Endothelial cell of umbilical vein (primary cell): Measurements from ENCODE around the gene POU3F1. TPM values are rescaled to one million over a fixed set of nuclear protein-coding genes. Genes with fewer than 3 reads are reported as not detected.

Source experiments
- BruUV-seq: library from RNA; stranded (reverse); fragments of 400-500 nt; replicated peaks from 2 replicates; lab custom pipeline; 2021; lab: Mats Ljungman, UMichigan
- CTCF ChIA-PET: fragments of 300-600, 350-600 bp; sonication (Branson Sonifier 250); formaldehyde crosslinking; loops from one replicate; lab custom pipeline; 2021; ENCODE audit warnings: antibody characterized with exemption, inconsistent platforms; lab: Charles Lee
- POLR2A ChIA-PET: fragments of 300-600, 350-600 bp; sonication (Branson Sonifier 250); formaldehyde crosslinking; loops from one replicate; lab custom pipeline; 2021; ENCODE audit warnings: antibody characterized with exemption, inconsistent platforms; lab: Charles Lee
- DNase-seq: peaks from one replicate; pipeline ENCODE4 v3.0.0-alpha.2; 2011; ENCODE audit warnings: low read depth, low spot score
- FAIRE-seq: peaks from 2 replicates; lab custom pipeline; 2011; peaks lifted over from hg19 to GRCh38; lab: Jason Lieb, UNC
- H2AFZ ChIP-seq: 2 replicates; pipeline ENCODE4 v1.6.0; 2012; ENCODE audit warnings: low read depth, low read length, control low read depth, inconsistent platforms
- H3K27ac ChIP-seq: 2 replicates; pipeline ENCODE4 v1.5.1; 2011; ENCODE audit warnings: low read depth, mild to moderate bottlenecking, control low read depth, low read length, moderate library complexity; ENCODE audit not compliant: insufficient read depth
- H3K27me3 ChIP-seq, 2 experiments: 2 replicates each; pipeline versions ENCODE4 v1.6.0 to v1.6.1; 2011; ENCODE audit warnings: low read length in 2 of 2, mixed read lengths in 1 of 2; ENCODE audit not compliant: control insufficient read depth in 2 of 2, insufficient read depth in 2 of 2
- H3K36me3 ChIP-seq, 2 experiments: 2 replicates in 1 of 2; 3 replicates in 1 of 2; pipeline ENCODE4 v1.5.1; 2011; ENCODE audit warnings: low read length in 2 of 2, mild to moderate bottlenecking in 1 of 2, moderate library complexity in 1 of 2; ENCODE audit not compliant: control insufficient read depth in 2 of 2, insufficient read depth in 2 of 2; ENCODE audit errors: extremely low read depth in 1 of 2
- H3K4me1 ChIP-seq: 3 replicates; pipeline ENCODE4 v1.5.1; 2011; ENCODE audit warnings: mild to moderate bottlenecking, low read length; ENCODE audit not compliant: control insufficient read depth, insufficient read depth; ENCODE audit errors: extremely low read depth
- H3K4me2 ChIP-seq: 2 replicates; pipeline ENCODE4 v1.6.1; 2011; ENCODE audit warnings: low read length, control low read depth, mixed read lengths; ENCODE audit not compliant: insufficient read depth
- H3K4me3 ChIP-seq, 3 experiments: fragments of 200-600 bp in 1 of 3; sonication (generic), shearing (Covaris generic) in 1 of 3; replicated peaks in 1 of 3; 2 replicates each; pipeline ENCODE4 v1.5.1; 2011 to 2016; ENCODE audit warnings: control low read depth in 3 of 3, low read length in 3 of 3, mild to moderate bottlenecking in 2 of 3, inconsistent platforms in 1 of 3, low read depth in 1 of 3, moderate library complexity in 1 of 3; ENCODE audit not compliant: insufficient read depth in 1 of 3
- H3K79me2 ChIP-seq: 2 replicates; pipeline ENCODE4 v1.6.0; 2012; ENCODE audit warnings: low read length, inconsistent platforms; ENCODE audit not compliant: control insufficient read depth, insufficient read depth
- H3K9ac ChIP-seq: replicated peaks from 2 replicates; pipeline ENCODE3; 2011; ENCODE audit warnings: low read length, control low read depth; ENCODE audit not compliant: insufficient read depth; ENCODE audit errors: extremely low read depth
- H3K9me1 ChIP-seq: replicated peaks from 3 replicates; pipeline ENCODE4 v1.6.0; 2011; ENCODE audit warnings: mild to moderate bottlenecking, low read length; ENCODE audit not compliant: control insufficient read depth, insufficient read depth; ENCODE audit errors: extremely low read depth
- H3K9me3 ChIP-seq: replicated peaks from 2 replicates; pipeline ENCODE4 v1.5.1; 2012; ENCODE audit warnings: low read length, inconsistent platforms; ENCODE audit not compliant: control insufficient read depth, insufficient read depth
- H4K20me1 ChIP-seq: replicated peaks from 2 replicates; pipeline ENCODE3; 2011; ENCODE audit warnings: mild to moderate bottlenecking, low read length; ENCODE audit not compliant: control insufficient read depth, insufficient read depth; ENCODE audit errors: extremely low read depth
- EZH2 ChIP-seq: IDR thresholded peaks from 2 replicates; pipeline ENCODE4 v1.6.1; 2012; ENCODE audit warnings: borderline replicate concordance, low read depth, mild to moderate bottlenecking, moderate library complexity, low read length, inconsistent platforms; ENCODE audit not compliant: severe bottlenecking
- FOS ChIP-seq: IDR thresholded peaks from 2 replicates; pipeline ENCODE4 v1.6.1; 2011; ENCODE audit warnings: mild to moderate bottlenecking, low read length, moderate library complexity, borderline replicate concordance; ENCODE audit not compliant: insufficient read depth
- GATA2 ChIP-seq: IDR thresholded peaks from 2 replicates; pipeline ENCODE4 v1.7.0; 2011; ENCODE audit warnings: low read depth, mild to moderate bottlenecking, moderate library complexity, mixed read lengths, low read length; ENCODE audit not compliant: insufficient read length, insufficient read depth
- JUN ChIP-seq: IDR thresholded peaks from 2 replicates; pipeline ENCODE4 v1.6.1; 2011; ENCODE audit warnings: borderline replicate concordance, low read depth; ENCODE audit not compliant: insufficient read length, insufficient read depth
- MYC ChIP-seq: IDR thresholded peaks from one replicate; pipeline ENCODE4 v1.6.1; 2011; ENCODE audit warnings: mild to moderate bottlenecking, low read depth, low read length
- POLR2A ChIP-seq: IDR thresholded peaks from 2 replicates; pipeline ENCODE4 v1.6.1; 2012; ENCODE audit warnings: low read depth, mild to moderate bottlenecking, control low read depth, low read length
- POLR2AphosphoS5 ChIP-seq: IDR thresholded peaks from 2 replicates; pipeline ENCODE4 v1.6.1; 2012; ENCODE audit warnings: low read depth, mild to moderate bottlenecking, control low read depth, low read length, moderate library complexity; ENCODE audit not compliant: insufficient read depth
- dilution Hi-C: fragments of 300-500 bp; cut with MboI; formaldehyde crosslinking; loops from one replicate; pipeline ENCODE4 v1.15.0; 2019; ENCODE audit warnings: low sequenced_read_pairs; ENCODE audit not compliant: extremely low pct_ligation_motif_present
- intact Hi-C: fragments of 100-400 bp; cut with micrococcal nuclease; formaldehyde crosslinking; loops from one replicate; pipeline ENCODE4 v1.10.0; 2022
- polyA plus RNA-seq, 4 experiments: library from polyadenylated mRNA; depleted of rRNA in 3 of 4; stranded (reverse) in 3 of 4; unstranded in 1 of 4; fragments of >200 nt; gene quantifications; 2 replicates each; pipeline versions ENCODE4 v1.2.1 to v1.2.3, GENCODE V29; 2011 to 2012; ENCODE audit warnings: missing spikeins in 1 of 4
- total RNA-seq: library from RNA; stranded (reverse); gene quantifications from 2 replicates; pipeline ENCODE4 v1.2.3, GENCODE V29; 2021
- TF ChIP-seq, protein P1 (sequence below), 2 donors: IDR thresholded peaks; 1 replicate in 1 of 2; 2 replicates in 1 of 2; pipeline ENCODE4 v1.5.1; 2011; ENCODE audit warnings: low read length in 2 of 2, mild to moderate bottlenecking in 2 of 2, moderate library complexity in 2 of 2, control low read depth in 1 of 2, inconsistent platforms in 1 of 2, low read depth in 1 of 2; ENCODE audit not compliant: insufficient read depth in 1 of 2; ENCODE audit errors: extremely low read depth in 1 of 2
- TF ChIP-seq, protein P2 (sequence below): IDR thresholded peaks from 2 replicates; pipeline ENCODE4 v1.6.1; 2011; ENCODE audit not compliant: insufficient read depth, insufficient read length

The POU3F1 gene
- total and polyA plus RNA-seq, 2 donors (not counting 3 experiments of a cell fraction or from before 2014, with no cell fraction given), result not detected

DNA sequence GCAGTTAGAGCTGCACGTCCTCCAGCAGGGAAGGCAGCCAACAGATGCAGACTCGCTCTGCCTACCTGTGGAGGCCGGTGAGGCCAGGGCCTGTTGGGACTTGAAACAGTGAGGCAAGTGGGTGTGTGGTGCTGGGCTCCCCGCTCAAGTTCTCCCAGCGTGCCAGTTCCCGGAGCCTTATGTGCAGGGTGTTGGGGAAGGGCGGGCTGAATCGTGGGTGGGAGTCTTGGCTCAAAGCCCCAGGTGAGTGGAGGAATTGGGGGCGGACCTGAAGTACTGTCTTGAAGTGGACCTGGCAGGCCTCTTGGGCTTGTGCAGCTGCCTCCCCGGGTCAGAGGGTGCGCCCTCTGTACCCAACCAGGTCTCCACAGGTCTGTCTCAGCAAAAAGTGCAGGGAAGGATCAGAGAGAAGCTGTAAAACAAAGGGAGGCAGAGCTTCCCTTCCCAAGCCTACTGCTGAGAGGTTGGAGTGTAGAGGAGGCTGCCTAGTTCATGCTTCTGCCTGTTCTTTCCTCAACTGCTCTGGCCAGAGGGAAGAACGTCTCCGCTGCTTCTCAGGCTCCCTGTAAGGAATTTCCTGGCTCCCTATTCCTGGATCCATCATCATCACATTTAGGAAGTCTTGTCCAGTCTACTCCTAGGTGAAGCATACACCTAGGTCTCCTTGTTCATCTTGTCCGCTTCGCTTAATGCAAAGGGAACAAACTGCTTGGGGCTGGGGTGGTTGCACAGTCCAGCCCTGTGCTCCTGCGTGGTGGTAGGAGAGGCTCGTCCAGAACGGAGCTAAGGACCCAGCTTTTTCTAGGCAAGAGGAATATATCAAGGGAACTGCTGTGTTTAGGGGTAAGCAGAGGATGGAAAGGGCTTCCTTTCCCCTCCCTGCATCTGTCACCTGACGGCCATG, 19.1 kb downstream of the POU3F1 start:
- Histone ChIP-seq H3K9me3 (no peaks in the 10 kb centered on the region), H3K36me3 (peaks cover 3 to 12% of the 10 kb centered on the region in 2 experiments), H3K27ac (no peak overlapping the region), H3K79me2 (no peaks in the 10 kb centered on the region), H3K4me3 (no peak overlapping the region), H2AFZ (no peak overlapping the region), H3K4me2 (no peak overlapping the region), H3K9me1 (no peaks in the 10 kb centered on the region), H4K20me1 (no peaks in the 10 kb centered on the region), H3K9ac (no peak overlapping the region), H3K27me3 (no peaks in the 10 kb centered on the region), H3K4me1 (peaks cover 40% of the 10 kb centered on the region)
- no TSS peak for BruUV-seq
- intact Hi-C loops (loop anchor here (5.0 to 10.0 kb wide), 3 partner anchors 477 to 790 kb away; no protein-coding TSS in a partner anchor), dilution Hi-C loops (no loop called here)
- TF ChIP-seq EZH2 (no peak), MYC (no peak), GATA2 (no peak), POLR2AphosphoS5 (no peak), JUN (no peak), FOS (no peak), POLR2A (no peak)
- TF ChIP-seq, protein P1, sequence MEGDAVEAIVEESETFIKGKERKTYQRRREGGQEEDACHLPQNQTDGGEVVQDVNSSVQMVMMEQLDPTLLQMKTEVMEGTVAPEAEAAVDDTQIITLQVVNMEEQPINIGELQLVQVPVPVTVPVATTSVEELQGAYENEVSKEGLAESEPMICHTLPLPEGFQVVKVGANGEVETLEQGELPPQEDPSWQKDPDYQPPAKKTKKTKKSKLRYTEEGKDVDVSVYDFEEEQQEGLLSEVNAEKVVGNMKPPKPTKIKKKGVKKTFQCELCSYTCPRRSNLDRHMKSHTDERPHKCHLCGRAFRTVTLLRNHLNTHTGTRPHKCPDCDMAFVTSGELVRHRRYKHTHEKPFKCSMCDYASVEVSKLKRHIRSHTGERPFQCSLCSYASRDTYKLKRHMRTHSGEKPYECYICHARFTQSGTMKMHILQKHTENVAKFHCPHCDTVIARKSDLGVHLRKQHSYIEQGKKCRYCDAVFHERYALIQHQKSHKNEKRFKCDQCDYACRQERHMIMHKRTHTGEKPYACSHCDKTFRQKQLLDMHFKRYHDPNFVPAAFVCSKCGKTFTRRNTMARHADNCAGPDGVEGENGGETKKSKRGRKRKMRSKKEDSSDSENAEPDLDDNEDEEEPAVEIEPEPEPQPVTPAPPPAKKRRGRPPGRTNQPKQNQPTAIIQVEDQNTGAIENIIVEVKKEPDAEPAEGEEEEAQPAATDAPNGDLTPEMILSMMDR (IDR thresholded peaks at IDR 0.05; ENCODE audit: extremely low read depth in 1 of 2, insufficient read depth in 1 of 2, low read depth in 1 of 2, low read length in 2 of 2), result no peak
- TF ChIP-seq, protein P2, sequence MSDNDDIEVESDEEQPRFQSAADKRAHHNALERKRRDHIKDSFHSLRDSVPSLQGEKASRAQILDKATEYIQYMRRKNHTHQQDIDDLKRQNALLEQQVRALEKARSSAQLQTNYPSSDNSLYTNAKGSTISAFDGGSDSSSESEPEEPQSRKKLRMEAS, result no peak
- FAIRE-seq (no peak), DNase-seq (no peak)
- ChIA-PET CTCF (interaction anchor here (0.6 to 7.4 kb wide), 11 partner anchors 9 to 807 kb away, joined by 3 to 66 read pairs (median 4); partner anchors contain the start of genes MTF1 and POU3F1), POLR2A (interaction anchor here (0.6 kb wide), 1 partner anchor 836 kb away, joined by 3 read pairs; no protein-coding TSS in a partner anchor)
